Neural progenitor cell (in vitro differentiated cells): ENCODE data around the gene RPL10A. TPM values are rescaled to one million over a fixed set of nuclear protein-coding genes. Genes with fewer than 3 reads are reported as not detected.

Experiments used
- DNase-seq: peaks from one replicate; pipeline ENCODE4 v3.0.0-alpha.2; 2016; ENCODE audit warnings: low spot score
- H2AFZ ChIP-seq: fragments of 200-600 bp; sonication (generic); replicated peaks from 2 replicates; pipeline ENCODE4 v1.6.1; 2016; ENCODE audit warnings: antibody characterized with exemption
- H3F3A ChIP-seq: fragments of 200-600 bp; sonication (generic); 2 replicates; pipeline ENCODE4 v1.6.1; 2016; ENCODE audit warnings: antibody characterized with exemption, low read depth
- H3K27ac ChIP-seq: fragments of 200-600 bp; sonication (generic); 2 replicates; pipeline ENCODE4 v1.5.1; 2016; ENCODE audit warnings: mild to moderate bottlenecking
- H3K27me3 ChIP-seq: fragments of 200-600 bp; sonication (generic); 2 replicates; pipeline ENCODE4 v1.6.1; 2016; ENCODE audit warnings: mild to moderate bottlenecking, moderate library complexity
- H3K36me3 ChIP-seq: fragments of 200-600 bp; sonication (generic); 2 replicates; pipeline ENCODE4 v1.5.1; 2016
- H3K4me1 ChIP-seq: fragments of 200-600 bp; sonication (generic); 2 replicates; pipeline ENCODE4 v1.6.1; 2016; ENCODE audit warnings: mixed run types
- H3K4me2 ChIP-seq: fragments of 200-600 bp; sonication (generic); 2 replicates; pipeline ENCODE4 v1.6.1; 2016
- H3K4me3 ChIP-seq: fragments of 200-600 bp; sonication (generic); 2 replicates; pipeline ENCODE4 v1.5.1; 2016
- H3K79me2 ChIP-seq: fragments of 200-600 bp; sonication (generic); 2 replicates; pipeline ENCODE4 v1.6.1; 2016; ENCODE audit warnings: low read depth
- H3K9ac ChIP-seq: fragments of 200-600 bp; sonication (generic); 2 replicates; pipeline ENCODE4 v1.6.1; 2016
- H3K9me3 ChIP-seq: fragments of 200-600 bp; sonication (generic); 2 replicates; pipeline ENCODE4 v1.5.1; 2016; ENCODE audit warnings: low read depth
- H4K20me1 ChIP-seq: fragments of 200-600 bp; sonication (generic); 2 replicates; pipeline ENCODE4 v1.6.1; 2016; ENCODE audit warnings: low read depth
- H3K27ac Mint-ChIP-seq: 3 replicates; pipeline ENCODE4 v1.8.0; 2021; ENCODE audit warnings: mixed read lengths
- H3K27me3 Mint-ChIP-seq: 2 replicates; pipeline ENCODE4 v1.8.0; 2022; ENCODE audit warnings: low read depth, mild to moderate bottlenecking, inconsistent platforms, moderate library complexity, mixed read lengths; ENCODE audit not compliant: insufficient read depth
- H3K36me3 Mint-ChIP-seq: 3 replicates; pipeline ENCODE4 v1.8.0; 2021; ENCODE audit warnings: mixed read lengths
- H3K4me1 Mint-ChIP-seq: 3 replicates; pipeline ENCODE4 v1.8.0; 2021; ENCODE audit warnings: mixed read lengths
- H3K4me3 Mint-ChIP-seq: 3 replicates; pipeline ENCODE4 v1.8.0; 2021; ENCODE audit warnings: mild to moderate bottlenecking, moderate library complexity, mixed read lengths
- H3K9me3 Mint-ChIP-seq: 3 replicates; pipeline ENCODE4 v1.8.0; 2020; ENCODE audit warnings: mixed read lengths
- EZH2 ChIP-seq: fragments of 200-600 bp; sonication (generic); IDR thresholded peaks from 2 replicates; pipeline ENCODE4 v1.6.1; 2017; ENCODE audit warnings: antibody characterized with exemption, mild to moderate bottlenecking, moderate library complexity
- EZH2phosphoT487 ChIP-seq: fragments of 200-600 bp; sonication (generic); IDR thresholded peaks from 2 replicates; pipeline ENCODE4 v1.6.1; 2017; ENCODE audit warnings: antibody characterized with exemption
- total RNA-seq: library from RNA; depleted of rRNA; stranded (reverse); fragments of >200 nt; gene quantifications from 2 replicates; pipeline ENCODE4 v1.2.3, GENCODE V29; 2015; ENCODE audit warnings: low replicate concordance
- TF ChIP-seq, protein P1 (sequence below): fragments of 200-600 bp; sonication (generic); IDR thresholded peaks from 2 replicates; pipeline ENCODE4 v1.5.1; 2017; ENCODE audit warnings: antibody characterized with exemption, mild to moderate bottlenecking

The RPL10A gene
- total RNA-seq, 1 donor from 2014 or later, result 2,002 TPM

DNA sequence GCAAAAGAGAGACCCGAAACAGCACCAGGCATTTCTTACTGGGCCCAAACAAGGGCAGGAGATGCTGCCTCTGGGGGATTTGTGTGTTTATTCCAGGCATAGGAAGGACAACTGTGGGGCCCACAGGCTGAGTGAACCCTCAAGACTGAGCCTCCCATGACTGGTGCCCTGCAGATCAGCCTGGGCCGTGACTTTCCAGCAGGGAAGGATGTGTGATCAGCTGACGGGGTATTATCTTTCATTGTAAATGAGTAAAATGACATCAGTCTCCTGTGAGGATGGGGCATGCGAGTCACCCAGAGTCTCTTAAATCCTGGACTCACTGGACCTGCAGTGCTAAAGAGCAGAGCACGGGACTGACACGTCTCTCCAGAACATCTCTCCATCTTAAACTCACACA, 32.6 kb downstream of the RPL10A start:
- TF ChIP-seq EZH2, result no peak
- TF ChIP-seq, protein P1, sequence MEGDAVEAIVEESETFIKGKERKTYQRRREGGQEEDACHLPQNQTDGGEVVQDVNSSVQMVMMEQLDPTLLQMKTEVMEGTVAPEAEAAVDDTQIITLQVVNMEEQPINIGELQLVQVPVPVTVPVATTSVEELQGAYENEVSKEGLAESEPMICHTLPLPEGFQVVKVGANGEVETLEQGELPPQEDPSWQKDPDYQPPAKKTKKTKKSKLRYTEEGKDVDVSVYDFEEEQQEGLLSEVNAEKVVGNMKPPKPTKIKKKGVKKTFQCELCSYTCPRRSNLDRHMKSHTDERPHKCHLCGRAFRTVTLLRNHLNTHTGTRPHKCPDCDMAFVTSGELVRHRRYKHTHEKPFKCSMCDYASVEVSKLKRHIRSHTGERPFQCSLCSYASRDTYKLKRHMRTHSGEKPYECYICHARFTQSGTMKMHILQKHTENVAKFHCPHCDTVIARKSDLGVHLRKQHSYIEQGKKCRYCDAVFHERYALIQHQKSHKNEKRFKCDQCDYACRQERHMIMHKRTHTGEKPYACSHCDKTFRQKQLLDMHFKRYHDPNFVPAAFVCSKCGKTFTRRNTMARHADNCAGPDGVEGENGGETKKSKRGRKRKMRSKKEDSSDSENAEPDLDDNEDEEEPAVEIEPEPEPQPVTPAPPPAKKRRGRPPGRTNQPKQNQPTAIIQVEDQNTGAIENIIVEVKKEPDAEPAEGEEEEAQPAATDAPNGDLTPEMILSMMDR, result no peak
- no peak for TF ChIP-seq EZH2phosphoT487
- Histone ChIP-seq H3K4me2 (no peak overlapping the region), H4K20me1 (peaks cover 3% of the 10 kb centered on the region), H3K79me2 (no peaks in the 10 kb centered on the region), H2AFZ (no peak overlapping the region), H3K9me3 (no peaks in the 10 kb centered on the region), H3K4me1 (peaks cover 10% of the 10 kb centered on the region), H3K27me3 (peaks cover 28% of the 10 kb centered on the region), H3F3A (peaks cover 16% of the 10 kb centered on the region), H3K4me3 (no peak overlapping the region), H3K36me3 (no peaks in the 10 kb centered on the region), H3K9ac (no peak overlapping the region), H3K27ac (no peak overlapping the region)
- peaks cover 4% of the 10 kb centered on the region for H3K36me3 Mint-ChIP-seq
- H3K27ac Mint-ChIP-seq, result peak overlapping the region; percentile 61
- H3K9me3 Mint-ChIP-seq, result no peaks in the 10 kb centered on the region
- DNase-seq, result no peak
- no peak overlapping the region for H3K4me3 Mint-ChIP-seq
- peaks cover 18% of the 10 kb centered on the region for H3K27me3 Mint-ChIP-seq
- H3K4me1 Mint-ChIP-seq, result peaks cover 28% of the 10 kb centered on the region

DNA sequence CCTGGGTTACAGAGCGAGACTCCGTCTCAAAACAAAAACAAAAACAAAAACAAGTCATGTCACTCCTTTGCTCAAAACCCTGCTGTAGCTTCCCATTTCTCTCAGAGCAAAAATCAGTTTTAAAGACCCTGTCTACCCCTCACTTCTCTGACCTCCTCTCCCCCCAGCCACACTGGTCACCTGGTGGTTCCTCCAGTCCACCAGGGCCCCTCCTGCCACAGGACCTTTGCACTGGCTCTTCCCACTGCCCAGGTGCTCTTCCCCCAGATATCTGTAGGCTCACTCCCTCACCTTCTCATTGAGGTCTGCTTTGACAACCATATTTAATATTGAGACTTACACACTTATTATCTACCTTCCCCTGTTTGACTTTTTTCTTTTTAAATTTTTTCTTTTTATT, 33.6 kb downstream of the RPL10A start:
- Mint-ChIP-seq H3K36me3 (peaks cover 4% of the 10 kb centered on the region), H3K27ac (peak overlapping the region; percentile 59), H3K4me3 (no peak overlapping the region), H3K27me3 (peaks cover 18% of the 10 kb centered on the region), H3K4me1 (peaks cover 31% of the 10 kb centered on the region), H3K9me3 (no peaks in the 10 kb centered on the region)
- H3K9me3 ChIP-seq, result no peaks in the 10 kb centered on the region
- DNase-seq, result no peak
- no peak overlapping the region for H3K4me3 ChIP-seq
- H3K4me2 ChIP-seq, result no peak overlapping the region
- H3K27me3 ChIP-seq, result peaks cover 34% of the 10 kb centered on the region
- H3K4me1 ChIP-seq, result peaks cover 8% of the 10 kb centered on the region
- H3F3A ChIP-seq, result peaks cover 7% of the 10 kb centered on the region
- H3K9ac ChIP-seq, result no peak overlapping the region
- H2AFZ ChIP-seq, result no peak overlapping the region
- H3K27ac ChIP-seq, result no peak overlapping the region
- H3K79me2 ChIP-seq, result no peaks in the 10 kb centered on the region
- TF ChIP-seq EZH2phosphoT487 (no peak), EZH2 (no peak)
- TF ChIP-seq, protein P1, result no peak
- no peaks in the 10 kb centered on the region for H3K36me3 ChIP-seq
- H4K20me1 ChIP-seq, result no peaks in the 10 kb centered on the region

DNA sequence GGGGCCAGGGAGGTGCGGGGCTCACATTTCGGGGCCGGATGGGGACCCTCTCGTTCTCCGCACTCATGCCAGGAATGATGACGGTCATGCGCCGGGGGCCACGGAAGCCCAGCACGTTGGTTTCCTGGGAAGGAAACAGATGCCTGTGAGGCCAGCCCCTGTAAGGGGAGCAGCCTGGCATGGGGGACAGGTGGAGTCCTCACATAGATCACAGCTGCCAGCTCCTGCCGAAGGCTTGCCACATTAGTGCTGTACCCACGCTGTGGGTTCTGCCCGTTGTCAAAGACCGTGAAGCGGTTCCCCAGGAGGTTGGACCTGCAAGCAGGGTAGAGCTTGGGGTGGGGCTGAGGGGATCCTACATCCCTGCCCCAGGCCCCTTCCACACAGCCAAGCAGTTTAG, 35.3 kb downstream of the RPL10A start:
- no peak overlapping the region for H3K27ac Mint-ChIP-seq
- Histone ChIP-seq H4K20me1 (no peaks in the 10 kb centered on the region), H3K79me2 (no peaks in the 10 kb centered on the region), H3K36me3 (no peaks in the 10 kb centered on the region), H3K4me1 (peaks cover 17% of the 10 kb centered on the region), H2AFZ (no peak overlapping the region), H3F3A (peaks cover 15% of the 10 kb centered on the region), H3K4me3 (no peak overlapping the region), H3K9me3 (no peaks in the 10 kb centered on the region), H3K27ac (no peak overlapping the region), H3K4me2 (no peak overlapping the region), H3K9ac (no peak overlapping the region), H3K27me3 (peaks cover 24% of the 10 kb centered on the region)
- H3K27me3 Mint-ChIP-seq, result peaks cover 19% of the 10 kb centered on the region
- no peak for DNase-seq
- H3K4me3 Mint-ChIP-seq, result no peak overlapping the region
- H3K4me1 Mint-ChIP-seq, result peaks cover 41% of the 10 kb centered on the region
- peaks cover 2% of the 10 kb centered on the region for H3K36me3 Mint-ChIP-seq
- H3K9me3 Mint-ChIP-seq, result no peaks in the 10 kb centered on the region
- TF ChIP-seq, protein P1, result no peak
- TF ChIP-seq EZH2phosphoT487 (no peak), EZH2 (no peak)
